Activated T-cell treated with anti-CD3 and anti-CD28 coated beads, Interleukin-2, amount 50 U/mL, for 72 hours (primary cell): ENCODE results near the gene SMC6. TPM values are rescaled to one million over a fixed set of nuclear protein-coding genes. Genes with fewer than 3 reads are reported as not detected.
A peak's percentile ranks its signal among the peaks of the same experiment; 100 is the strongest.

Source experiments
- ATAC-seq, 2 donors: fragments of 150-1000 bp; cut with Tn5 transposase; replicated peaks in 1 of 2; 2 replicates each; pipeline ENCODE4 v1.10.0; 2021; ENCODE audit warnings: moderate library complexity in 2 of 2, mild to moderate bottlenecking in 1 of 2
- DNase-seq, 2 donors: peaks; one replicate each; pipeline ENCODE4 v3.0.0; 2021 to 2022; ENCODE audit warnings: mixed read lengths in 1 of 2
- H3K27ac Mint-ChIP-seq: one replicate; pipeline ENCODE4 v1.8.0; 2022; ENCODE audit warnings: mild to moderate bottlenecking, moderate library complexity, mixed read lengths
- H3K27me3 Mint-ChIP-seq: one replicate; pipeline ENCODE4 v1.8.0; 2022; ENCODE audit warnings: low read depth, mixed read lengths
- H3K36me3 Mint-ChIP-seq, 2 donors: one replicate each; pipeline ENCODE4 v1.8.0; 2022; ENCODE audit warnings: mixed read lengths in 2 of 2, mild to moderate bottlenecking in 1 of 2; ENCODE audit not compliant: insufficient read depth in 2 of 2
- H3K4me1 Mint-ChIP-seq: one replicate; pipeline ENCODE4 v1.8.0; 2022; ENCODE audit warnings: low read depth, mixed read lengths
- H3K4me3 Mint-ChIP-seq, 2 donors: one replicate each; pipeline ENCODE4 v1.8.0; 2022; ENCODE audit warnings: mild to moderate bottlenecking in 2 of 2, mixed read lengths in 2 of 2, moderate library complexity in 2 of 2
- H3K9me3 Mint-ChIP-seq, 2 donors: one replicate each; pipeline ENCODE4 v1.8.0; 2022; ENCODE audit warnings: mixed read lengths in 2 of 2
- total RNA-seq, 2 donors: library from RNA; stranded (reverse); gene quantifications; one replicate each; pipeline ENCODE4 v1.2.3, GENCODE V29; 2022

Gene SMC6
- total RNA-seq, 2 donors from 2014 or later, result 25.1 to 31.0 TPM

DNA sequence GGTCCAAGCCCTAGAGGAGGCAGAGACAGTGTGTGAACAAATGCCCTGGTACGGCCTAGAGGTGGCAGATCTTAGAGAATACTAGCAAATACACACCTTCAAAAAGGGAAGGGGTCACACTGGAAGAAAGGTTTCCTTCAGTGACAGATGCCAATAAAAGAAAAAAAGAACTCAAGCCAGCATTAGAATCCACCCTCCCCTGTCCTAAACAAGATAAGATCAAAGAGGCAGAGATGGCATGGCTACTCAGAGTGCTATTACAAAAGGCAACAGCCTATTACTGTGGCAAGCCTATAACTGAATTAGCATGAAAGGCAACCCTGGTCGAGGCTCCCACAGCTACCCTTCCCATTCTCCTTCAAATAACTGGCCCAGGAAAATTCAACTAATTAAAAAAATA is 69.6 kb downstream of the SMC6 start:
- ATAC-seq, result no peak
- Mint-ChIP-seq H3K36me3 (peaks cover 6 to 24% of the 10 kb centered on the region in 2 donors), H3K9me3 (no peaks in the 10 kb centered on the region), H3K27me3 (no peaks in the 10 kb centered on the region), H3K27ac (no peak overlapping the region), H3K4me3 (no peak overlapping the region), H3K4me1 (no peaks in the 10 kb centered on the region)
- DNase-seq, result no peak

DNA sequence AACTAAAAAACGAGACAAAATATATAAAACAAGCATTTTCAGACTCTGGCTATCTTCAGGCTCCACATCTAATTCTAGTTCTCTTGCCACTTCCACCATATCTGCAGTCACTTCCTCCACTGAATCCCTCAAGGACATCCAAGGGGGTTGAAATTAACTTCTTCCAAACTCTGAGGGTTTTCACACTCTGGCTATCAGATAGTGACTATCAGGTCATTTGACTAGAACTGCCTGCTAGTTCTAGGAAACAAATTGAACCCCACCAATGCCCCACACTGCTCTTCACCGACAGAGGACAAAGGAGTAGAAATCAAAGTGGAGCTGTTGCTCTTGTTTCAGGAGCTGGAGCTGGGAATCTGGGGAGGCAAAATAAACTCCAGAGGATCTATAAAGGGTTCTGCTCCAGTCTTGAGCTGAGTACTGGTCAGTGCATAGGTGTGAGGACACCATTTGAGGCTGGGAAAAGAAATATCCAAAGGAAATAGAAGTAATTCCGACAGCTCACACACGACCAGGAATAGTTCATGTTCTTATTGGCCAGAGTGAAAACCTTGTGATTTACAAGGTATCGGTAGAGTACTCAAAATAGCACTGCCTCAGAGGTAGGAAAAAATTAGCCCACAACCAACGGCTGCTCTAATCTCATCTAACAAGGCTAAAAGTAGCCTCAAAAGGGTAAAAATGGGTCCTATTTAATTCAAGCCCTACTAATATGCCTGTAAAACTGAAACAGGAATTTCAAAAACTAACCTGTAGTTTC is 71.3 kb downstream of the SMC6 start:
- peaks cover 5 to 20% of the 10 kb centered on the region in 2 donors for H3K36me3 Mint-ChIP-seq
- no peak for ATAC-seq
- no peak overlapping the region for H3K27ac Mint-ChIP-seq
- H3K4me1 Mint-ChIP-seq, result no peaks in the 10 kb centered on the region
- no peak overlapping the region for H3K4me3 Mint-ChIP-seq
- no peak for DNase-seq
- no peaks in the 10 kb centered on the region for H3K9me3 Mint-ChIP-seq
- no peaks in the 10 kb centered on the region for H3K27me3 Mint-ChIP-seq

DNA sequence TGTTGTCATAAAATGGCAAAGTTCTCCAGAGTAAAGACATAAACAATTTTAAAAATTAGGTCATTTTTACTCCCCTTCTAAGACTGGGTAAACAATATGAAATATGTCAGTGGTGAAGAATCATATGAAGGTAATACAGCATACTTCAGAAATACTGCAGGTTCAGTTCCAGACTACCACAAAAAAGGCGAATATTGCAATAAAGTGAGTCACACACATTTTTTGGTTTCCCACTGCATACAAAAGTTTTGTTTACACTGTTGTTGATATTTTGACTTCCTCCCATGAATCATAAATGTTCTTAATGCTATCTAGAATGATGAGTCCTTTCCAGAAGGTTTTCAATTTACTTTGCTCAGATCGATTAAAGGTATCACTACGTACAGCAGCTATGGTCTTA is 73.5 kb downstream of the SMC6 start:
- no peaks in the 10 kb centered on the region for H3K27me3 Mint-ChIP-seq
- DNase-seq (no peak), ATAC-seq (no peak)
- no peak overlapping the region for H3K27ac Mint-ChIP-seq
- no peaks in the 10 kb centered on the region for H3K4me1 Mint-ChIP-seq
- H3K36me3 Mint-ChIP-seq, result peaks cover 3 to 20% of the 10 kb centered on the region in 2 donors
- H3K4me3 Mint-ChIP-seq, result no peak overlapping the region
- no peaks in the 10 kb centered on the region for H3K9me3 Mint-ChIP-seq

DNA sequence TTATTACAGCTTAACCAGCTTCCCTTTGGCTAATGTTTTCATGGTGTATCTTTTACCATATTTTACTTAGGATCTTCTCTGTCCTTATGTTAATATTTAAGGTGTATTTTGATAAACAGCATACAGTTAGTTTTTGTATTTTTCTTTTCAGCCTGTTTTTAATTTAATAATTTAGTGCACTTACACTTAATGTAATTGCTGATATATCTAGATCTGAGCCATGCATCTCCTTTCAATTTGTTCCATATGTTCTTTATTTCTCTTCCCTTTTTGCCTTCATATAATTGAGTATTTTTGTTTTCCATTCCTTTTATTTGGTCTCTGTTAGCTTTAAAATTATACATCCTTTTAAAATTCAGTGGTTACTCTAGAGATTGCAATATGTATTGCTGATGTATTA is 78.8 kb downstream of the SMC6 start:
- Mint-ChIP-seq H3K4me1 (peaks cover 12% of the 10 kb centered on the region), H3K27me3 (no peaks in the 10 kb centered on the region), H3K9me3 (no peaks in the 10 kb centered on the region), H3K36me3 (peaks cover 3 to 11% of the 10 kb centered on the region in 2 donors), H3K27ac (peak overlapping the region; percentile 91), H3K4me3 (no peak overlapping the region)
- no peak for DNase-seq
- no peak for ATAC-seq

DNA sequence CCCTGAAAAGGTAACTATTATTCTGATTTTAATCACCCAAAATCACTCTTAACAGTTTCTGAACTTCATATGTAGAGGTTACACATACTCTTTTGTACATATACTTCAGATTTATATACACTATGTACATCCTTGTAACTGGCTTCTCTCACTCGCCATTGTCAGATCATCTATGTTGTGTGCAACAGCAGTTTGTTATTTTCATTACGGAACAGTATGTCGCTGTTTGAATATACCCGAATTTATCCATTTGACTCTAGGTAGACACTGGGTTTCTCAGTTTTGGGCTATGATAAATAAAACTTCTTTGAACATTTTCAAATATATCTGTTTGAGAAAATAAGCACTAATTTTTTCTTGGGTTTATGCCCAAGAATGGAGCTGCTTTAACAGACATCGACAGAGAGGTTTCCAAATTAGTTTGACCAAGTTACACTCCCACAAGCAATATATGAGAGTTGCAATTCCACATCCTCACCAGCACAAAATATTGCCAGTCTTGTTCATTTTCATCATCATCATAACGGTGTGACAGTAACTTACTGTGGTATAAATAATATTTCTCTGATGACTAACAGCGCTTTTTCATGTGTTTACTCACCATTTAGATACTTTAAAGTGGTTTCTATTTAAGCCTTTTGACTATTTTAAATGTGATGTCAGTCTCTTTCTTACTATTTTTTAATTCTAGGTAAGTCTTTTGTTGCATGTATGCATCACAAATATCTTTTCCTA is 80.9 kb downstream of the SMC6 start:
- DNase-seq (no peak), ATAC-seq (peak; percentile 95)
- Mint-ChIP-seq H3K9me3 (no peaks in the 10 kb centered on the region), H3K27ac (peak overlapping the region; percentile 19), H3K4me3 (no peak overlapping the region), H3K27me3 (no peaks in the 10 kb centered on the region), H3K4me1 (peaks cover 12% of the 10 kb centered on the region), H3K36me3 (peaks cover 9 to 19% of the 10 kb centered on the region in 2 donors)

DNA sequence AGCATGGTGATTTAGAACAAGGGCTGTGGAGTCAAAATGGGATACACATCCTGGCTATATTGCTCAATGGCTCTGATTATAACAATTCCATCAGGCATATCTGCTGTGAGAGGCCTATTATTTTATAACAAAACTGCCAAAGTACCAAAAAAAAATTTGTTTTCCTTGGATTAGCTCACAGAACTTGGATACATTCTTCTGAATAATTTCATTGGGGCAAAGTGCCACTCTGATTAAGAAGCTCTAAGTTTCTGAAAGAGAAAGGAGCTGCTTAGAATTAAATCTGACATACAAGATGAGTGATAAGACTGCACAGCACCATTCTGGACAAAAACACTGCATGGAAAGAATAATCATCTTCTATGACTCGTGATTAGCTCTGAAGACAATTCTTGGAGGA is 85.7 kb downstream of the SMC6 start:
- Mint-ChIP-seq H3K4me1 (peaks cover 4% of the 10 kb centered on the region), H3K36me3 (peaks cover 12 to 26% of the 10 kb centered on the region in 2 donors), H3K27me3 (no peaks in the 10 kb centered on the region), H3K9me3 (no peaks in the 10 kb centered on the region), H3K4me3 (no peak overlapping the region), H3K27ac (no peak overlapping the region)
- ATAC-seq (no peak), DNase-seq (no peak)

DNA sequence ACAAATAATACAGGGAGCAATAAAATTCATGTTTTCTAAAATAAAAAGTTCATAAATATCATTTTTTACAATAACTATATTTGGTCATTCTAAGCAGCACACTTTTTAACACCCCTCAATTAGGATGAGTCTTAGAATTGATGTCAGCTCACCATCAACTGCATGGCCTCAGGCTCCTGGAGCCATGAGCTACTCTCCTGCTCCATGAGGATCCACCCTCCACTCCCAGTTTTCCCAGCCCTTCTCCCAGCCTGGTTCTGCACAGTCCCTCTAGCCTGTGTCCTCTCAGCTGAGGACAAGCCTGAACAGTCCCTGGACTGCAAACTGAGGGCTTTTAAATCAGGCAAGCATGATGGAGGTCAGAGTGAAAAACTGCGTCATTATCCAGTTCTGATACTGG is 89.1 kb downstream of the SMC6 start:
- Mint-ChIP-seq H3K9me3 (no peaks in the 10 kb centered on the region), H3K36me3 (peaks cover 9 to 26% of the 10 kb centered on the region in 2 donors), H3K27me3 (no peaks in the 10 kb centered on the region), H3K4me3 (no peak overlapping the region), H3K4me1 (peaks cover 4% of the 10 kb centered on the region), H3K27ac (no peak overlapping the region)
- DNase-seq (no peak), ATAC-seq (no peak)

DNA sequence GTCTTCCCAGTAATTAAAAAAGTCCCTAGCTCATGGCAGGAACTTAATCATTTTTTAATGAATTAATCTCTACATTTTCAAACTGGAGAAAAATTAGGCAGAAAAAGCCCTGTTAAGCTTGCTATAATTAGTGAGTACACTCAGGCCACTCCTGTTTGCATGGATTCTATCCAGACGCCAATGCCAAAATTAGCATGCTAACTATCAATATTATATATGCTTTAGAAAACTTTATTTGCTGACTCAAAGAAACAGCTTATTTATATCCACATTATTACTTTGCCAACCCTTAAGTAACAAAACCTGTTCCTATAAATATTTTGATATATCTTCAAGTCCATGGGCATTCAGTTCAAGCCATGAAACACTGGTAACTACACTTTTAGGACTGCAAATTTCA is 90.9 kb downstream of the SMC6 start:
- no peak overlapping the region for H3K27ac Mint-ChIP-seq
- no peak overlapping the region for H3K4me3 Mint-ChIP-seq
- DNase-seq (no peak), ATAC-seq (no peak)
- H3K9me3 Mint-ChIP-seq, result no peaks in the 10 kb centered on the region
- H3K36me3 Mint-ChIP-seq, result peaks cover 3 to 17% of the 10 kb centered on the region in 2 donors
- H3K4me1 Mint-ChIP-seq, result peaks cover 21% of the 10 kb centered on the region
- H3K27me3 Mint-ChIP-seq, result no peaks in the 10 kb centered on the region

DNA sequence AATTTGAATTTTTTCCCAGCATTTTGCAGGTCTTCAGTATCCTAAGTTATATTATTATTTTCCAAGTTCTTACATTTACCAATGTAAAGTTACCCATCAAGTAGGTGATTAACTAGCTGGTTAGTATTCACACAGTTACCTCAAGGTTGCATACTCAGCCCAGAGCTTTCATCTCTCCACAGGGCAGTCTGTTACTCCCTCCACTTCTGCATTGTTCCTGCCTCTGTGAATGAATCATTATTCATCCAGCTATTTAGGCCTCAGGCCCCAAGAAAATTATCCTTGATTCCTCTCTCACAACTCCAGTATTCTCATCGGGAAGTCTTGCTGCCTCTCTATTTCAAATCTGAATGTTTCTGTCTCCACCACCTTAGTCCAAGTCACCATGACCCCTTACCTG is 92.2 kb downstream of the SMC6 start:
- ATAC-seq (no peak), DNase-seq (no peak)
- Mint-ChIP-seq H3K27me3 (no peaks in the 10 kb centered on the region), H3K27ac (no peak overlapping the region), H3K4me3 (no peak overlapping the region), H3K4me1 (peaks cover 21% of the 10 kb centered on the region), H3K9me3 (no peaks in the 10 kb centered on the region), H3K36me3 (peaks cover 3 to 15% of the 10 kb centered on the region in 2 donors)

DNA sequence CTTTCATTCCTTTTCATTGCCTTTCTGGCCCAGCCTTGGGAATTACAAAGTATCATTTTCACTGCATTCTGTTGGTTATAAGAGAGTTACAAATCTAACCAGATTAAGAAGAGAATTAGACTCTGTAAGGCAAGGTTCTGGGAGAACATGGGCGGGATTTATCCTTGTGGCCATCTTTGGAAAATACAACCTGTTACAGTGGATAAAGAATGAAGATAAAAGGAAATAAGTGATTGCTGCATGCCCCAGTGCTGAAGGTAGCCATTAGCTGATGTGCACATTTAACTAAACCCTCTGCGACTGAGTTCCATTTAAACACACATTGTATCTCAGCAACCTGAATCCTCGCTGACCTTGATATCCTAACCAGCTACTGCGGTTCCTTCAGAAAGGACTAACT is 93.4 kb downstream of the SMC6 start:
- H3K27ac Mint-ChIP-seq, result no peak overlapping the region
- H3K9me3 Mint-ChIP-seq, result no peaks in the 10 kb centered on the region
- no peak overlapping the region for H3K4me3 Mint-ChIP-seq
- H3K36me3 Mint-ChIP-seq, result peaks cover 3 to 13% of the 10 kb centered on the region in 2 donors
- ATAC-seq (no peak), DNase-seq (no peak)
- peaks cover 21% of the 10 kb centered on the region for H3K4me1 Mint-ChIP-seq
- H3K27me3 Mint-ChIP-seq, result no peaks in the 10 kb centered on the region

DNA sequence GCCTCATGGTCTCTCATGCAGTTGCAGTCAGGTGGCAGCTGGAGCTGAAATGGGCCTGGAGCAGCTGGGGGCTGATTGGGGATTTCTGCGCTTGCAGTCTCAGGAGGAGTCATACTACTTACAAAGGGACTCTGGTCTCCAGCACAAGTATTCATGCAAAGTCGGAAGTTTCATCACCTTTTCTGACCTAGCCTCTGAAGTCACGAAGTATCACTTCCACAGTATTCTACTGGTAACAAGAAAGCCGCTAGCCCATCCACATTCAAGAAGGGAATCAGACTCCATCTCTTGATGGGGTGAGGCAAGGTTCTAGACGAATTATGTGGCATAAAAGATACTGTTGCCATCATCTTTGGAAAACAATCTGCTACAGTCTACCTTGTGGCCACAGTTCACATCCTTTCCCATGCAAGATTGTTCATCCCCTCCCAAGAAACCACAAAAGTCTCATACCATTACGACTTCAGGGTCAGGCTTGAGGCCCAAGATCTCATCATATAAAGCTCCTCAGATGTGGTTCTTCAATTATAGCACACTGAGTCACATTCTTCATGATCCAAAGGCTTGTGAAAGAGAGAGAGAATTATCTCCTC is 95.3 kb downstream of the SMC6 start:
- Mint-ChIP-seq H3K4me3 (peak overlapping the region in 1 of 2 donors; percentile 11), H3K27me3 (no peaks in the 10 kb centered on the region), H3K4me1 (peaks cover 21% of the 10 kb centered on the region), H3K27ac (no peak overlapping the region), H3K36me3 (peaks cover 0 to 4% of the 10 kb centered on the region in 2 donors), H3K9me3 (no peaks in the 10 kb centered on the region)
- peak; percentile 29 to 34 for DNase-seq
- peak; percentile 95 to 96 for ATAC-seq

DNA sequence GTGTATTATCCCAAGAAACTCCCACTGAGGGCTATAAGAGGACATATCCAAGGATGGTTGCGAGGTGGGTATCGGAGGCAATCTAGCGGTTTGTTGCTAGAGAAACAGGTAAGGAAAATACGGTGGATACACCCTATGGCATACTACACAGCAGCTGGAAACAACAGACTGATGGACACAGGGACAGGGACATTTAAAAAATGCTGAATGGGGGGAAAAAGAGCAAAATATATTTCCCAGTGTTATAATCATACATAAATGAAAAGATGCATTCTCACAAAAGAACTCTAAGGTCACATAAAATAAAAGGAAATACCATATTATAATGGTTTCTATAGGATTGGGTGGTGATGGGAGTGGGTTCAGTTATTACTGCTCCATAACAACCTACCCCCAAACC is 95.9 kb downstream of the SMC6 start:
- Mint-ChIP-seq H3K4me3 (no peak overlapping the region), H3K36me3 (peaks cover 0 to 4% of the 10 kb centered on the region in 2 donors), H3K27ac (no peak overlapping the region), H3K9me3 (no peaks in the 10 kb centered on the region), H3K27me3 (no peaks in the 10 kb centered on the region), H3K4me1 (peaks cover 21% of the 10 kb centered on the region)
- ATAC-seq (no peak), DNase-seq (no peak)

DNA sequence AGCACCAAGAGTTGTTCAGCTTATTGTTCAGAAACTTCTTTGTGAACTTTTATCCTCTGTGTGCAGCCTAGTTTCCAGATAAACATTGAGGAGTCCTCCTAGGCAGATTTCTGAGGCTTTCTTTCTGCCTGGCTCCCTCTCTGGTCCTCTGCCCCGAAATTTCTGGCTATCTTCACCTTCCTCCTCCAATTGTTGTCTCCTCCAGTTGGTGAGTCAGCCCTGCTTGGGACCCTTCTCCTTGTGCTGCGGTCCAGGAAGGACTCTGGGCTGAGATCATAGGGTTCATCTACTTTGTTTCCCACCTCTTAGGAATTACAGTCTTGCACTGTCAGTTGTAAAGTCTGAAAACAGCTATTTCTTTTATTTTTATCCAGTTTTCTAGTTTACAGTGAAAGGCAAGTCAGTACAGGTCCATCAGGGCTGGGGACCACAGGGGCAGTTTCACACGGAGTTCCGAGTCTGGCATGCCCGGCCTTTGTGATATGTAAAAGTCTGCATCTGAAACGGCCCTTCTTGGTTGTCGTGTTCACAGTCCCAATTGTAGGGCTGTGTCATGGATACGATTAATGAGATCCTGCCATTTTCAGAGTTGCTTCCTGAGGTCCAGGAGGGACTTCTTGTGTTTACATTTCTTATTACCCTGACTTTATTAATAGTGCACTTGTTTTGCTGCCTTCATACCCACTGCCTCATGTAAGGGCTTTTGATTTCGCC is 100.8 kb downstream of the SMC6 start:
- ATAC-seq (no peak), DNase-seq (no peak)
- H3K4me1 Mint-ChIP-seq, result no peaks in the 10 kb centered on the region
- H3K9me3 Mint-ChIP-seq, result no peaks in the 10 kb centered on the region
- H3K27me3 Mint-ChIP-seq, result no peaks in the 10 kb centered on the region
- no peaks in the 10 kb centered on the region for H3K36me3 Mint-ChIP-seq
- no peak overlapping the region for H3K27ac Mint-ChIP-seq
- H3K4me3 Mint-ChIP-seq, result no peak overlapping the region
